ENCODE results near the gene CD9.
"Not testable (repeated sequence)": the region's sequence is repeated elsewhere in the genome, so short reads cannot be mapped to it uniquely, and the experiment has no call there.

CD9 gene

DNA sequence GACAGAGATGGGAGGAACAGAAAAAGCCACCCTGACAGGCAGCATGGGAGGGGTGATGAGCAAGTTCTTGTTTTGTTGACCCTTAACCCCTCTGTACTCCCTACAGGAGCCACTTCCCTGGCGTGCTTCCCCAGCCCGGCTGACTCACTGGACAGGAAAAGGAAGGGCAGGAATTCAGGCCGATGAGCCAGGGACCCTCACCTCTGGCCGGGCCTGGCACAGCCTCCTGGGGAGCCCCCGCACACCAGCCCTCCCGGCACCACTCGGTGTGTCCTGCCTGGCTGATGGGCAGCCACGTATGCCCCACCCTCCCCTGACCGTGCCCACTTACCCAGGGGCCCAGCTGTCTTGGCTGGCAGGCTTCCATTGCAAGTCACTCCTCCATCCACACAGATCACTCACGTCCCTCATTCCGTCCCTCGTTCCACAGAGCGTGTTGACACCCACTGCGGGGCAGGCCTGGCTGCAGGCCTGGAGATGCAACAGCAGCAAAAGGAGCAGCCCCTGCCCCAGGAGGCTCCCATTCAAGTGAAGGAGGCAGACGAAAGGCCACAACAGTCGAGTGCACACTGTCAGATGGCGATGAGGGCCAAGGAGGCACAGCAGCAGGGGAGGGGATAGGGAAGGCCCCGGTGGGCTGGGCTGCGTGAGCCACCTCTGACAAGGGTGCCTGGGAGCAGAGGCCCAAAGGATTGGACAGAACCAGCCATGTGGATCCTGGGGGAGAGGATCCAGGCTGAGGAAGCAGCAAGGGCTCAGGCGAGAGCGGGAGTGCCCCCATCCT lies 19.7 kb upstream of the CD9 start:
- no peak for DNase-seq (ENCODE audit: low read depth)

DNA sequence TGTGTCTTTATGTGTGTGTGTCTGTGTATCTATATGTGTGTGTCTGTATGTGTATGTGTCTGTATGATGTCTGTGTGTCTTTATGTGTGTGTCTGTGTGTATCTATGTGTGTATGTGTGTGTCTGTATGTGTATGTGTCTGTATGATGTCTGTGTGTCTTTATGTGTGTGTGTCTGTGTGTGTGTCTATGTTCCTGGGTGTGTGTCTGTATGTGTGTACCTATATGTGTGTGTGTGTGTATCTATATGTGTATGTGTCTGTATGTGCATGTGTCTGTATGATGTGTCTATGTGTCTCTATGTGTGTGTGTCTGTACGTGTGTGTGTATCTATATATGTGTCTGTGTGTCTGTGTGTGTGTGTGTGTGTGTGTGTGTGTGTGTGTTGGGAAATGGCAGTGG lies 19.0 kb upstream of the CD9 start:
- DNase-seq (ENCODE audit: low read depth): no peak

DNA sequence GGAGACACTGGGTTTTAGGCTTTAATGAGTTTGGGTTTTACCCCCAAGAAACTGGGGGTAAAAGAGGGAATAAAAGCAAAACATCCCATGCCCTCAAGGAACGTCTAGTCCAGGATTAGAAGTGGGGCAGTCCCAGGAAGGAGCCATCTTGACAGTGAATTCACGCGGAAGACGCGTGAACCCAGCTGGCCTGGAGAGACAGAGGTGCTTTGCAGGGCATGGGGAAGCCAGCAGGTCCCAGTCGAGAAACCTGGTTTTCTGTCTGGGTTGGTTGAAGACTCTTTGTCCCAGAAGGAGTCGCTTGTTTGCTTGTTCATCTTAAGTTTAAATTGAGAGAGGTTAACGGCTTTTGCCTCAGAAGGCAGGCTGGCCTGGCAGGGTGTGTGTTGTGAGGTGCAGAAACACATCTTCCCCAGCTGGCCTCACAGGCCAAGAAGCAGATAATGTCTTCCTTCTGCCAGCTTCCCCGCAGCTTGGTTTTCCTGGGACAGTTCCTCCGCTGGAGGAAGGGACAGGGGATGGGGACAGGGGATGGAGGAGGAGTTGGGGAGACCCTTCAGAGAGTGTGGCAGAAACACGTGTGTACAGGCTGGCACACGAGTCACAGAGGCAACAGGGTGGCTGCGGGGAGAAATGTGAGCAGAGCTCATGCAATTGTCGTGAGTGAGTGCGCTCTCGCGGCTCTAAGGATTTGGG lies 18.5 kb upstream of the CD9 start:
- DNase-seq (ENCODE audit: low read depth): no peak

DNA sequence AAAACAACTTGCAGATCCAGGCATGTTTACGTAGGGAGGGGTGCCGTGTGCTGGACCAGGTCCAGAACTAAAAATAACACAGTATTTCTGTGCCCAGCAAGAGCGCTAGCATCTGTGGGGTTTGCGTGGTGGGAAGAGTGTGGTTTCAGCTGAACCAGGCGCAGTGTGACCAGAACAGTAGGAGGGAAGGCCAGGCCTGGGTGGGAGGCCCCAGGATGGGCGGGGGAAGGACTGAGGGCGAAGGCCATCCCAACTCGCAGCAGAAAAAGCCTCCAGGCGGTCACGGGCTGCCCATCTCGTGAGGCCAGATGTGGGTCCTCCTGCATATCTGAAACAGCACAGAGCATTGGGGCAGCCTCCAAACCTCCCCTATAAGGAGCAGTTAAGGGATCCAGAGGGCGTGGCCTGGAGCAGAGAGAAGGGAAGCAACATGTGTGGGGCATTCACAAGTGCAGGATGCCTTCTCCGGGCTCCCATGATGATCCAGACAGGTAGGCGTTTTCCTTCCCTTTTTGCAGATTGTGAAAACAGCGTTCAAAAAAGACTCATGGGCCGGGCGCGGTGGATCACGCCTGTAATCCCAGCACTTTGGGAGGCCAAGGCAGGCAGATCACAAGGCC lies 17.8 kb upstream of the CD9 start:
- DNase-seq (ENCODE audit: low read depth): no peak

DNA sequence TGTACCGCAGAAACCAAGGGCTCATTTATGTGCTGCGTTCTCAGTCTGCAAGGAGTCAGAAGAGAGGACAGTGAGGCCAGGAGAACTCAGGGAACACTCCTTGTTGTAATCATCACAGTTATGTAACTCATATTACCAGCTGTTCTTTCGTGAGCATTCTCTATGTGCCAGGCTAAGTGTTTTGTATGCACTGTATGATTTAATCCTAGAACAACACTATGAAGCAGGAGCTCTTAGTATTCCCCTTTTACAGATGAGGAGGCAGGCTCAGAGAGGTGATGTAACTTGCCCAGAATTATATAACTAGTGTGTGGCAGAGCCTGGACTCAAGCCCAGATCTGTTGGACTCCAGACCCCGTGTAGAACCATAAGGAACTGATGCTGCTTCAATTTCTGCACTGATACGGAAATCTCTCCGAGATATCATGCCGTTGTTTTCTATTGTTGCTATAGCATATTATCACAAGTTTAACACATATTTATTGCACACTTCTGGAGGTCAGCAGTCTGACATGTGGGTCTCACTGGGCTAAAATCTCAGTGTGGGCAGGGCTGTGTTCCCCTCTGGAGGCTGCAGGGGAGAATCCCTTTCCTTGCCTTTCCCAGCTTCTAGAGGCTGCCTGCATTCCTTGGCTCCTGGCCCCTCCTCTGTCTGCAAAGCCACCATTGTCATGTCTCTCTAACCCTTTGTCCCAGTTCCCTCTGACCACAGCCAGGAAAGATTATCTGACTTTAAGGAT lies 16.3 kb upstream of the CD9 start:
- DNase-seq (ENCODE audit: low read depth): no peak

DNA sequence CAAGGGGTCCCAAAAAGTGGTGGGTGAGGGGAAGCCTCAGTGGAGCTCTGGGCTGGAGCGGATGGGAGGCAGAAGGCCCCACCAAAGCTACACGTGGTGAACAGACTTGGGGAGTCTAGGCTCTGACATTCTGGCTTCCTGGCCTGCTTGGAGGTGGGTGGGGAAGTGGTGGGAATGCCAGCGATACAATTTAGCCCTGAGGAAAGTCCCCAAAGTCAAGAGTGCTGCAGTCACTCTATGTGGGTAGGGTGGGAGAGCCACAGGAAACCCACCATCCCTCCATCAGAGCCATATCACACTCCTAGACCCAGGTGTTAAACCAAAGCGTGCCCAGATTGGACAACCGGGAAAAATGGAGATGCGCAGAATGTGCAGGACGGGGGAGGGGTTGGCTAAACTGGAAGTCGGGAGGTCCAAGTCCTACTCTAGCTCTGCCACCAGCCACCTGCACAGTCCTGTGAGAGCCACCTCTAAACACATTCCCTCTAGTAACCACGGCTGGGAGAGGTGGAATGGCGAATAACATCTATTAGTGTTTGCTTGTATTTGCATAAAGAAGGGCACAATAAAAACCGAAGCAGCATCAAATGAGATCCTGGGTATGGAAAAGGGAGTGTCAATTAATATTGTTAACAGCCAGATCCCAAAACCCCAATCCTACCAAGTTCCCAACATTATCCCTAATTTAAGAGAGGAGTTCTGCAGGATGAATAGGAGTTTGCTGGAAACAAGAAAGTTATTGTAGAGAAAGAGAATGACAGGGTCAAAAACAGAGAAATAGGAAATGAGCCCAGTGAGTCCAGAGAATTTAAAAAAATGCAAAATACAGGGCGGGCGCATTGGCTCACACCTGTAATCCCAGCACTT lies 14.0 kb upstream of the CD9 start:
- DNase-seq (ENCODE audit: low read depth): no peak

DNA sequence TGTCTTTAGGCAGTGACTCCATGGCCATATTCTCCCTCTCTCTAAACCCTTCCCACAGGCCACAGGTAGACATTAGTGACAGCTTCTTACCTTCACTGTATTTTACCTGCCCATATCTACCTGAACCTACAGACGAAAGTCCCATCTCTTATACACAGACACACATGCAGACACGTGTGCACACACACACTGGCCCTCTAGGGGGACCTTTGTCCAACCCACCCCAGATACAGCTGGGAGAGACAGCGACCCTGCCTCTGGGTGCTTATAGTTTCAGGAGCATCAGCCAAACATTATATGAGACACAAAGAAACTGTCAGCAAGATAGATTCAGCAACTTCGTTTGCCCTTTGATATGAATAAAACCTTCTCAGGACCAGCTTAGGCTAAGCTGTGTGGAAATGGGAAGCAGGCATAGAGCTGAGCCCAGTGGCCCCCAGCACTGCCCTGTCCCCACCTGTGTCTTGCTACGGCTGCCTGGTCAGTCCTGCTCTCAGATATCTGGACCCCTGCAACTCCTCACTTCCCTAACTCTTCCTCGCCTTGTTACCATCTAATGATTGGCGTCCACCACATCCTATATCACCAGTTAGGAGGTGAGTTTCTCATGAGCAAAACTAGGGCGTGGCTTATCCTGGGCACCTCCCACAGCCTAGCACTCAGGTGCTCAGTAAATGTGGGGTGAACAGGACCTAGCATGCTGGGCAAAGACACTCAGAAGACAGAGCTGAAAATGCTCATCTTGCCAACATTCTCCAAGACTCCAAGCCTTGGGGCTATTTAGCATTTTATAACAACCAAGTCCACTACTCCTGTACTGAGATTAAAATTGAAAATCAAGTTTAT lies 12.0 kb upstream of the CD9 start:
- DNase-seq (ENCODE audit: low read depth): no peak

DNA sequence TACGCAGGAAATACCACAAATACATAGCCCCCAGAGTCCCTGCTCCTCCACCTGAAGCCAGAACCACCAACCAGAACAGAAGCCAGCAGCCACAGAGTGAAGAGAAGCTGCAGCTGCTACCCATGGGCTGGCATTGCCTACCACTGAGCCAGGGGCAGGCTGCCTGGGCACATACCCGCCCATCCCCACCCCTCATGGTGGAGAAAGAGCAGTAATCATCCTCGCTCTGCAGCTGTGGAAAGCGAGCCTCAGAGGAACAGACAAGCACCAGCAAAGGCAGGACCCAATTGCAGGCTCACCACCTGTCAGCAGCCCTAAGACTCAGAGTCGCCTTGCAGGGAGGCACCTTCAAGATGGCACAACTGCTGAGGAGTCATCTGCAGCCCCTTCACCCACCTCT lies 11.2 kb upstream of the CD9 start:
- no peak for DNase-seq (ENCODE audit: low read depth)

DNA sequence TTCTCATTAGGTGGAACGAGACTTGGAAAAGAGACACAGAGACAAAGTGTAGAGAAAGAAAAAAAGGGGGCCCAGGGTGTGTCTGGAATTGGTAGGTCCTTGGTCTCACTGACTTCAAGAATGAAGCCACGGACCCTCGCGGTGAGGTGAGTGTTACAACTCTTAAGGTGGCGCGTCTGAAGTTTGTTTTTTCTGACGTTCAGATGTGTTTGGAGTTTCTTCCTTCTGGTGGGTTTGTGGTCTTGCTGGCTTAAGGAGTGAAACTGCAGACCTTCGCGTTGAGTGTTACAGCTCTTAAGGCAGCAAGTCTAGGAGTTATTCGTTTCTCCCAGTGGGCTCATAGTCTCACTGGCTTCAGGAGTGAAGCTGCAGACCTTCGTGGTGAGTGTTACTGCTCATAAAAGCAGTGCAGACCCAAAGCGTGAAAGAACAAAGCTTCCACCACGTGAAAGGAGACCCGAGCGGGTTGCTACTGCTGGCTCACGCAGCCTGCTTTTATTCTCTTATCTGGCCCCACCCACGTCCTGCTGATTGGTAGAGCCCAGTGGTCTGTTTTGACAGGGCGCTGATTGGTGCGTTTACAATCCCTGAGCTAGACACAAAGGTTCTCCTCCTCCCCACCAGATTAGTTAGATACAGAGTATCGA lies 10.1 kb upstream of the CD9 start:
- not testable (repeated sequence) for DNase-seq (ENCODE audit: low read depth)

DNA sequence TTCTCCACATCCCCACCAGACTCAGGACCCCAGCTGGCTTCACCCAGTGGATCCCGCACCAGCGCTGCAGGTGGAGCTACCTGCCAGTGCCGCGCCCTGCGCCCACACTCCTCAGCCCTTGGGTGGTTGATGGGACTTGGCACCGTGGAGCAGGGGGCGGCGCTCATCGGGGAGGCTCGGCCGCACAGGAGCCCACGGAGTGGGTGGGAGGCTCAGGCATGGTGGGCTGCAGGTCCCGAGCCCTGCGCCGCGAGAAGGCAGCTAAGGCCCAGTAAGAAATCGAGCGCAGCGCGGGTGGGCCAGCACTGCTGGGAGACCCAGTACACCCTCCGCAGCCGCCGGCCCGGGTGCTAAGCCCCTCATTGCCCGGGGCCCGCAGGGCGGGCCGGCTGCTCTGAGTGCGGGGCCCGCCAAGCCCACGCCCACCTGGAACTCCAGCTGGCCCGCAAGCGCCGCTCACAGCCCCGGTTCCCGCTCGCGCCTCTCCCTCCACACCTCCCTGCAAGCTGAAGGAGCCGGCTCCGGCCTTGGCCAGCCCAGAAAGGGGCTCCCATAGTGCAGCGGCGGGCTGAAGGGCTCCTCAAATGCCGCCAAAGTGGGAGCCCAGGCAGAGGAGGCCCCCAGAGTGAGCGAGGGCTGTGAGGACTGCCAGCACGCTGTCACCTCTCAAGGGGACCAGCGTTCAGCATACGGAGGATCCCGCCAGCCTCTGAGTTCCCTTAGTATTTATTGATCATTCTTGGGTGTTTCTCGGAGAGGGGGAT lies 9.3 kb upstream of the CD9 start:
- not testable (repeated sequence) for DNase-seq (ENCODE audit: low read depth)

DNA sequence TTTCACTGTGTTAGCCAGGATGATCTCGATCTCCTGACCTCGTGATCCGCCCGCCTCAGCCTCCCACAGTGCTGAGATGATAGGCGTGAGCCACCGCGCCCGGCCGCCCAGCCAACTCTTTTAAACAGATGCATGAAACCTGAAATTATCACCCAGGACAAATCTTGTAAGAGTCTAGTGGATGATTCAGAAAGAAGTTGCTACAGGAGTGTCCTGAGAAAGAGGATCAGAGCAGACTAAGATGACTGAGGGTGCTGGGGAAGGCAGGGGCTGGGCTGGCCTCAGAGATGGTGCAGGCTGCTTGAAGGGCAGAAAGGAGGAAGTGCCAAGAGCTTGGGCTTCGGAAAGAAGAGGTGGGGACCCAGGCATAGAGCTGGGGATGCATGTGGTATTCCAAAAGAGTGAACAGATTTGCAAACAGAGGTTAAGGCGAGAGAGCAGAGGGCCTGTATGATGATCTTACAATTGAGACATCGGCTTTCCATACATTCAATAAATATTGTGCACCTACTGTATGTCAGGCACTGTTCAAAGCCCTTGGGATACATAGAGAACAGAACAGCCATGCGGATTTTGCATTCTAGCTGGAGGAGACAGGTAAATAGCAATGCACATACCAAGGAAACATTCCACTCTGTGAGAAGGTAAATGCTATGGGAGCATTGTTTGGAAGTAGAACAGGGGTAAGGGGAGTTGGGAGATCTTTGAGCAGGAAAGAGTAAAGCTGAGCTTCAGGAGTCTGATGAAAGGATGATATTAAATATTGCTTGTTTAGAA lies 7.4 kb upstream of the CD9 start:
- DNase-seq (ENCODE audit: low read depth): no peak

DNA sequence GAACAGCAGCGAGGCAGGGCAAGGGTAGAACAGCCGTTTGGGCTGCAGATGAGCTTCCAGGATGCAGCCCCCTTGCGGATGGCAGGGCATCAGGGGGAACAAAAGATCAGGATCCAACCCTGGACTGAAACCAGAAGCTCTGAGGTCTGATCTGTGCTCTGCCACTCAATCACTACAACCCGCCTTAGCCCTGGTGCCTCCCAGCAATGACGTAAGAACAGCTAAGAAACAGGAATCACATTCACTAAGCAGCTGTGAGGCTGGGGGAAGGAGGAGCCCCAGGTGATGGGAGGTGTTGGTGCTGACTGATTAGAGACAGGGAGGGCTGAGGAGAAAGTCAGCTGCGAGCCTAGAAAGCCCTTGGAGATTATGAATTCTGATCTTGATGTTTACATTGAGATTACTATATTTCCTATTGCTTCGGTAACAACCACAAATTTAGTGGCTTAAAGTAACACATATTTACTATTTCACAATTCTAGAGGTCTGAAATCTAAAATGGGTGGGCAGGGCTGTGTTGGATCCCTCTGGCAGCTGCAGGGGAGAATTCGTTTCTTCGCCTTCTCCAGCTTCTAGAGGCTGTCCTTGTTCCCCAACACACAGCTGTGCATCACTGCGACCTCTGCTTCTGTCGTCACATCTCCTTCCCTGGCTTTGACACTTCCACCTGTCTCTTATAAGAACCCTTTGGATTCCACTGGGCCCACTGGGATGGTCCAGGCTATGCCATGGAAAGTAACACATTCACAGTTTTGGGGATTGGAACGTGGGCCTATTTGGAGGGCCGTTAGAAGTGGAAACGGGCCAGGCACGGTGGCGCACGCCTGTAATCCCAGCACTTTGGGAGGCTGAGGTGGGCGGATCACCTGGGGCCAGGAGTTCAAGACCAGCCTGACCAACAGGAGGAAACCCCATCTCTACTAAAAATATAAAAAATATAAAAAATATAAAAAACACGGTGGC lies 6.1 kb upstream of the CD9 start:
- no peak for DNase-seq (ENCODE audit: low read depth)

DNA sequence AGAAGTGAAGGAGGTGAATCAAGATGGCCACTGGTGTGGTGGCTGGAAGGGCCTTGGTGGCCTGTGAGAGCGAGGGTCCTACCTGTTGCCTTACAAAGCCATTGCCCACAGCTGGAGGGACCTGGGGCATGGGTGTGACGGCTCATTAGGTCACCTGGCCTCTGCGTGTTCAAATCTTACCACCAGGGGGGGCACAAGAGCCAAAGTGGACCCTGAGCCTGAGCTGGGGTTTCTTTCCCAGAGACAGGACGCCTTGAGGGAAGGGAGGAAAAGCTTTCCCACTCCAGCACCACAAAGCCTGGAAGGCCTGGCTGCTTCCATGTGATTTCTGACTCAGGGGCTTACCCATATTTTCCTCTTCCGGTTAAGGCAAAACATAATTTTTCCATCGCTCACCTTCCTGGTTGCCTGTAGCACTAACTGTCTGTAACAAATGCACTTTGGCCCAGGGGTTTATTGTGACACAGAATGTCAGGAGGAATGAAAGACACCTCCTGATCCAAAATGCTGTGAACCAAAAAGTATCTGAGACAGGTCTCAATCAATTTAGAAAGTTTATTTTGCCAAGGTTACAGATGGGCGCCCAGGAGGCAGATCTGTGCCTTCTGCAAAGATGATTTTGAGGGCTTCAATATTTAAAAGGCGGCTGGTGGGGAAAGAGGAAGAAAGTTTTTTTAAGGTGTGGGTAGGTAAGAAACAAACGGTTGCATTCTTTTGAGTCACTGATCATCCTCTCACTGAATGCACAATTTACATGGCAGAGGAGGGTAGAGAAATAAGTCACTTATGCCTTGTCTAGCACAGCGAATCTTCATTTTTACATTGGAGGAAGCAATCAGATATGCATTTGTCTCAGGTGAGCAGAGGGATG lies 4.3 kb upstream of the CD9 start:
- DNase-seq (ENCODE audit: low read depth): peak; percentile 24

DNA sequence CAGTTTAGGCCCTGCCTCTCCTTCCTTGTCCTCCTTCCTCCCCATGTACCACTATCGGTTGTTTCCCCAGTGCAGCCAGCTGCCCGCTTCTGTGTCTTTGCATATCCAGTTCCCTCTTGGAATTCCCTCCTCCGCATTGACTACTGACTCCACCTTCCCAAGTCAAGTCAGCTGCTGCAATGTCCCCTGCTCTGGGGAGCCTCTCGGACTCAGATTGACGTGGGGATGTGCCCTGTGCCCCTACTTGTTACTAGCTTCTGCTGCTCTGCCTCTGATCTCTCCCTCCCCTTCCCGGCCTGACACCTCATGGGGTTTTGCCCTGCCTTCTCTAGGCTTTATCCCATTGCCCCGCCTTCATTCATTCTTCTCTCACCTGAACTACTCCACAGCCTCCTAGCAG lies 2.1 kb upstream of the CD9 start:
- no peak for DNase-seq (ENCODE audit: low read depth)

DNA sequence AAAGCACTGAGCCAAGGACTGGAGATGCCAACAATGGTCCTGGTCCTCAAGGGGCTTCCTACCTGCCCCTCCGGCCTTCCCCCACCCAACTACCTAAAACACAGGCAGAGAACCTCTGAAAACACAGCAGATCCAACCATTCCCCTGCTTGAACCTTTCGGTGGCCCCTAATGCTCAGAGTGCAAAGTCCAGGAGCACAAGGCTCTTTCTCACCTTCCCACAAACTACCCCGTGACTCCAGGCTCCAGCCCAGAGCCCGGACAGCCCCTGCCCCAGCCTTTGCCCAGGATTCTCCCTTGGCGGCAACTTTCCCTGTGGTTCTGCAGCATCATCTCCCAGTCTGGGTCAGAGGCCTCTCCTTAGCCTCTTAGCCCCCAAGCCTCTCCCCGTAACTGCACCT lies 1.6 kb upstream of the CD9 start:
- no peak for DNase-seq (ENCODE audit: low read depth)

DNA sequence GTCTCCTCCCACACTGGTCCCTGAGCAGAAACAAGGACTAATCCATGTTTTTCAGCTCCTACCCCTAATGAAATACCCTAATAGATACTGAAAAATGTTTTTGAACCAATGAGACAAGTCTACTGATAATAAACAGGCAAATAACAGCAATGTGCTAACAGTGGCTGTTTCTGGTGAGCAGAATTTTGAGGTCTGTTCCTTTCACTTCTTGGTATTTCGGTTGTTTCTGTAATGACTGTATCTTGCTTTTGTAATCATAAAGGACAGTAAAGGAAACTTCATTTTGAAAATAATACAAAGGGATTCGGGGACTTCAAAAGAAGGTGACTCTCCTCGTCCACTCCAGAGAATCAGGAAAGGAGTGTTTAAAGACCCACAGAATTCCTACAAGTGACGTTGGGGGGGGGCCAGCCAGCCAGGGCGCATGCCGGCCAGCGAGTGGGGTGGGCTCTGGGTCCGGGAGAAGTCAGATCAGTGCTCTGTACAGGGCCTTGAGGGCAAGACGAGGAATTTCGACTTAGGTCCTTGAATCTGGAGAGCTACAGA lies 1.1 kb upstream of the CD9 start:
- no peak for DNase-seq (ENCODE audit: low read depth)

Measured in CMK (cell line).